H9 (cell line): ENCODE data around the gene DMTF1. TPM values are rescaled to one million over a fixed set of nuclear protein-coding genes. Genes with fewer than 3 reads are reported as not detected.
"Not testable (repeated sequence)": the region's sequence is repeated elsewhere in the genome, so short reads cannot be mapped to it uniquely, and the experiment has no call there.

Experiments
- DNase-seq: peaks from one replicate; pipeline ENCODE4 v3.0.0-alpha.2; 2017
- H2AFZ ChIP-seq: one replicate; pipeline ENCODE4 v1.6.1; 2013; ENCODE audit warnings: mild to moderate bottlenecking, low read length, control low read depth, moderate library complexity
- H2AK5ac ChIP-seq: 2 replicates; pipeline ENCODE4 v1.6.1; 2013; ENCODE audit warnings: low read length, control low read depth, mixed read lengths; ENCODE audit not compliant: insufficient read length
- H2BK120ac ChIP-seq: one replicate; pipeline ENCODE4 v1.6.1; 2013; ENCODE audit warnings: low read depth, mild to moderate bottlenecking, low read length, control low read depth, inconsistent platforms; ENCODE audit not compliant: poor library complexity, severe bottlenecking
- H2BK12ac ChIP-seq: 2 replicates; pipeline ENCODE4 v1.6.1; 2013; ENCODE audit warnings: low read length, control low read depth, mixed read lengths, low read depth; ENCODE audit not compliant: insufficient read length
- H2BK15ac ChIP-seq: 2 replicates; pipeline ENCODE4 v1.6.1; 2013; ENCODE audit warnings: low read depth, low read length, control low read depth
- H2BK20ac ChIP-seq: one replicate; pipeline ENCODE4 v1.6.1; 2013; ENCODE audit warnings: low read depth, mild to moderate bottlenecking, low read length, control low read depth, inconsistent platforms; ENCODE audit not compliant: poor library complexity, severe bottlenecking
- H2BK5ac ChIP-seq: 2 replicates; pipeline ENCODE4 v1.6.1; 2013; ENCODE audit warnings: low read length, control low read depth, mixed read lengths; ENCODE audit not compliant: insufficient read length
- H3K14ac ChIP-seq: 2 replicates; pipeline ENCODE4 v1.6.1; 2013; ENCODE audit warnings: low read length, control low read depth; ENCODE audit not compliant: insufficient read depth
- H3K18ac ChIP-seq: 2 replicates; pipeline ENCODE4 v1.6.1; 2013; ENCODE audit warnings: low read depth, mild to moderate bottlenecking, mixed read lengths, low read length, control low read depth; ENCODE audit not compliant: insufficient read length
- H3K23ac ChIP-seq: 2 replicates; pipeline ENCODE4 v1.6.1; 2013; ENCODE audit warnings: low read length, control low read depth, mixed read lengths, low read depth; ENCODE audit not compliant: insufficient read length
- H3K23me2 ChIP-seq: 2 replicates; pipeline ENCODE4 v1.6.1; 2013; ENCODE audit warnings: low read depth, mild to moderate bottlenecking, mixed read lengths, low read length, control low read depth; ENCODE audit not compliant: insufficient read length, poor library complexity, severe bottlenecking
- H3K27ac ChIP-seq: 2 replicates; pipeline ENCODE4 v1.5.1; 2013; ENCODE audit warnings: low read length, control low read depth, mixed read lengths, low read depth; ENCODE audit not compliant: insufficient read length
- H3K27me3 ChIP-seq: 2 replicates; pipeline ENCODE4 v1.6.1; 2013; ENCODE audit warnings: low read length, control low read depth, inconsistent platforms; ENCODE audit not compliant: insufficient read depth
- H3K4ac ChIP-seq: 2 replicates; pipeline ENCODE4 v1.6.1; 2013; ENCODE audit warnings: low read depth, mild to moderate bottlenecking, control low read depth, inconsistent platforms, low read length, moderate library complexity
- H3K4me1 ChIP-seq: 2 replicates; pipeline ENCODE4 v1.6.1; 2013; ENCODE audit warnings: low read length, control low read depth, inconsistent platforms; ENCODE audit not compliant: insufficient read depth
- H3K4me2 ChIP-seq: 2 replicates; pipeline ENCODE4 v1.6.1; 2013; ENCODE audit warnings: low read length, control low read depth, mixed read lengths; ENCODE audit not compliant: insufficient read length, insufficient read depth
- H3K56ac ChIP-seq: 2 replicates; pipeline ENCODE4 v1.6.1; 2013; ENCODE audit warnings: low read depth, mild to moderate bottlenecking, mixed read lengths, low read length, control low read depth; ENCODE audit not compliant: insufficient read length
- H3K79me1 ChIP-seq: 2 replicates; pipeline ENCODE4 v1.6.1; 2013; ENCODE audit warnings: low read depth, mild to moderate bottlenecking, moderate library complexity, low read length, control low read depth, inconsistent platforms; ENCODE audit not compliant: insufficient read depth, poor library complexity, severe bottlenecking
- H3K79me2 ChIP-seq: 2 replicates; pipeline ENCODE4 v1.6.1; 2013; ENCODE audit warnings: low read length, control low read depth, inconsistent platforms; ENCODE audit not compliant: insufficient read depth
- H3K9ac ChIP-seq: 2 replicates; pipeline ENCODE4 v1.6.1; 2013; ENCODE audit warnings: low read length, control low read depth, mixed read lengths; ENCODE audit not compliant: insufficient read length; ENCODE audit errors: extremely low read depth
- H3K9me3 ChIP-seq: one replicate; pipeline ENCODE4 v1.6.1; 2013; ENCODE audit warnings: low read depth, low read length, inconsistent platforms; ENCODE audit not compliant: control insufficient read depth
- H3T11ph ChIP-seq: one replicate; pipeline ENCODE4 v1.6.1; 2013; ENCODE audit warnings: mild to moderate bottlenecking, low read length, control low read depth, inconsistent platforms
- H4K20me1 ChIP-seq: one replicate; pipeline ENCODE4 v1.6.1; 2013; ENCODE audit not compliant: control insufficient read depth, insufficient read length, insufficient read depth
- H4K5ac ChIP-seq: 2 replicates; pipeline ENCODE4 v1.6.1; 2013; ENCODE audit warnings: low read depth, mild to moderate bottlenecking, mixed read lengths, low read length, control low read depth; ENCODE audit not compliant: insufficient read length
- H4K8ac ChIP-seq: replicated peaks from 2 replicates; pipeline ENCODE4 v1.6.1; 2013; ENCODE audit warnings: low read length, control low read depth, mixed read lengths, low read depth; ENCODE audit not compliant: insufficient read length
- H4K91ac ChIP-seq: 2 replicates; pipeline ENCODE4 v1.6.1; 2013; ENCODE audit warnings: low read depth, mild to moderate bottlenecking, moderate library complexity, mixed read lengths, low read length, control low read depth; ENCODE audit not compliant: insufficient read length
- H3K27ac Mint-ChIP-seq, 3 experiments: 2 replicates in 2 of 3; 3 replicates in 1 of 3; pipeline ENCODE4 v1.8.0; 2020 to 2021; ENCODE audit warnings: mixed read lengths in 3 of 3, mild to moderate bottlenecking in 1 of 3, moderate library complexity in 1 of 3
- H3K27me3 Mint-ChIP-seq: 2 replicates; pipeline ENCODE4 v1.8.0; 2021; ENCODE audit warnings: low read depth, mild to moderate bottlenecking, moderate library complexity, mixed read lengths
- H3K36me3 Mint-ChIP-seq, 3 experiments: 2 replicates in 2 of 3; 3 replicates in 1 of 3; pipeline ENCODE4 v1.8.0; 2020 to 2021; ENCODE audit warnings: low read depth in 3 of 3, mixed read lengths in 3 of 3; ENCODE audit not compliant: insufficient read depth in 1 of 3
- H3K4me1 Mint-ChIP-seq, 2 experiments: 2 replicates each; pipeline ENCODE4 v1.8.0; 2020; ENCODE audit warnings: mixed read lengths in 2 of 2
- H3K4me3 Mint-ChIP-seq, 2 experiments: 2 replicates in 1 of 2; 3 replicates in 1 of 2; pipeline ENCODE4 v1.8.0; 2020 to 2021; ENCODE audit warnings: mild to moderate bottlenecking in 2 of 2, mixed read lengths in 2 of 2, moderate library complexity in 1 of 2
- H3K9me3 Mint-ChIP-seq, 2 experiments: 2 replicates in 1 of 2; 3 replicates in 1 of 2; pipeline ENCODE4 v1.8.0; 2020; ENCODE audit warnings: mild to moderate bottlenecking in 2 of 2, mixed read lengths in 2 of 2, moderate library complexity in 1 of 2
- WGBS: extraction: QIAGEN DNeasy Blood & Tissue Kit; methylation state at CpG from one replicate; pipeline ENCODE4 v1.1.7; 2013; ENCODE audit warnings: missing lambda C conversion rate, low lambda C conversion rate, mixed read lengths; ENCODE audit not compliant: insufficient read length; ENCODE audit errors: extremely low coverage; 5-methylcytosine and 5-hydroxymethylcytosine counted together
- total RNA-seq: library from RNA; stranded (reverse); gene quantifications from 2 replicates; pipeline ENCODE4 v1.2.1, GENCODE V29; 2021

The DMTF1 gene
- total RNA-seq, 1 experiment from 2014 or later: 111 TPM

DNA sequence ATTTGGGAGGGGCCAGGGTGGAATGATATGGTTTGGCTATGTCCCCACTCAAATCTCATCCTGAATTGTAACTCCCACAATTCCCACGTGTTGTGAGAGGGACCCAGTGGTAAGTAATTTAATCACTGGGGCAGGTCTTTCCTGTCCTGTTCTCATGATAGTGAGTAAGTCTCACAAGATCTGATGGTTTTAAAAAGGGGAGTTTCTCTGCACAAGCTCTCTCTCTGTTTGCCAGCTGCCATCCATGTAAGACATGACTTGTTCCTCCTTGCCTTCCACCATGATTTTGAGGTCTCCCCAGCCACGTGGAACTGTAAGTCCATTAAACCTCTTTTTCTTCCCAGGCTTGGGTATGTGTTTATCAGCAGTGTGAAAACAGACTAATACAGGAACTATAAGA lies 36.5 kb upstream of the DMTF1 start:
- not testable (repeated sequence) for H2BK20ac ChIP-seq, H3K4me2 ChIP-seq, H3K9me3 ChIP-seq, H3T11ph ChIP-seq, H4K5ac ChIP-seq, H3K4ac ChIP-seq, H3K23ac ChIP-seq, H3K27ac ChIP-seq, H3K56ac ChIP-seq, H3K79me2 ChIP-seq, H3K18ac ChIP-seq, H4K20me1 ChIP-seq, H2BK15ac ChIP-seq, H3K27me3 Mint-ChIP-seq, H3K9ac ChIP-seq, H2BK12ac ChIP-seq, H3K79me1 ChIP-seq, H4K8ac ChIP-seq, DNase-seq, H3K36me3 Mint-ChIP-seq, H3K23me2 ChIP-seq, H3K4me3 Mint-ChIP-seq, H2AFZ ChIP-seq, H2BK5ac ChIP-seq, H3K27ac Mint-ChIP-seq, H2AK5ac ChIP-seq, H3K14ac ChIP-seq, H3K27me3 ChIP-seq, H4K91ac ChIP-seq, H3K4me1 Mint-ChIP-seq, H2BK120ac ChIP-seq, H3K4me1 ChIP-seq
- WGBS: no CpG with 5 or more reads among the region's 2 CpGs
- peaks cover 13 to 20% of the 10 kb centered on the region in 2 experiments for H3K9me3 Mint-ChIP-seq
